ENCODE measurements around the gene PCGF5. TPM values are rescaled to one million over a fixed set of nuclear protein-coding genes. Genes with fewer than 3 reads are reported as not detected.
A peak's percentile ranks its signal among the peaks of the same experiment; 100 is the strongest.

Gene PCGF5
- total and polyA plus RNA-seq, 10 of the 15 experiments (the other 5 are each of a cell fraction or from before 2014, with no cell fraction given), result 33.2 to 79.7 (median 50.7) TPM

DNA sequence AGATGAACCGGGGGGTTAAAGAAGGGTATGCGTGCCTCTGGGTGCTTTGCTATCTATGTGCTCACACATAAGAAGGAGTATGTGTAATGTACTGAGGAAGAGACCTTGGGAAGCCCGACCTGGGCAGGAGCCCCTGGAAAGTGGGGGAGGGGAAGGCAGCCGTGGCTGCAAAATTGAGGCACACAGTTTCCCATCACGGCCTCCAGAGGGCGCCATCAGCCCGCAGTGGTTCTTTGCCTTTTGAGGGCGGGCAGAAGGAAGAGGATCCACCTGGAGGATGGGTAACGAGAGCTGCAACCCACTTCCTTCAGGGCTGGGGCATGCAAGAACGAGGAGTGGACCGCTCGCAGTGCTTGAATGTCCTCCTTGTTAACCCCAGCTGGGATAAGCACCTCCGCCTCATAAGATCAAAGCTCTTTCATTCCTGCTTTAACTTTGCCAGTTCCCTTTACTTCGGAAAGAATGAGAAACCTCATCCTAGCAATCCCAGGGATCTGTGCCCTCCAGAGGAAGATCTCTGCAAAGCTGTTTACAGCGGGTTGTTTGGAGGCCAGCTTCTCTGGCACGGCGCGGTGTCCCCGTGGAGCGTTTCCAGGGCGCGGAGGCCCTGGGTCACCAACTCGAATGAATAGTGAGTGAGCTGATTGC is 77.9 kb downstream of the PCGF5 start (continued):
- TF ChIP-seq ASH2L (IDR thresholded peaks at IDR 0.05; ENCODE audit: borderline replicate concordance, low read depth), result no peak
- peak; percentile 90 to 97 (median 90) for TF ChIP-seq CTCF (IDR thresholded peaks at IDR 0.05 in 2 of 3, conservative IDR thresholded peaks at IDR 0.05 in 1 of 3; ENCODE audit: control insufficient read depth in 2 of 3, extremely low read depth in 1 of 3, insufficient read depth in 1 of 3, low read depth in 3 of 3, low read length in 3 of 3)
- peak; percentile 80 for TF ChIP-seq SMC3 (IDR thresholded peaks at IDR 0.05; ENCODE audit: borderline replicate concordance, low read length)
- no peak for TF ChIP-seq NFIC (IDR thresholded peaks at IDR 0.05; ENCODE audit: low read depth, low read length)
- no peak for TF ChIP-seq RAD51 (IDR thresholded peaks at IDR 0.05)
- TF ChIP-seq PKNOX1 (IDR thresholded peaks at IDR 0.05), result peak; percentile 10; the same call in 1 of the 2 replicates
- TF ChIP-seq ATF3 (IDR thresholded peaks at IDR 0.05; ENCODE audit: borderline replicate concordance, extremely low read depth, low read depth, low read length), result no peak
- TF ChIP-seq YY1 (IDR thresholded peaks at IDR 0.05; ENCODE audit: low read depth, low read length), result peak; percentile 64; the same call in 1 of the 2 replicates
- TF ChIP-seq, protein P1, sequence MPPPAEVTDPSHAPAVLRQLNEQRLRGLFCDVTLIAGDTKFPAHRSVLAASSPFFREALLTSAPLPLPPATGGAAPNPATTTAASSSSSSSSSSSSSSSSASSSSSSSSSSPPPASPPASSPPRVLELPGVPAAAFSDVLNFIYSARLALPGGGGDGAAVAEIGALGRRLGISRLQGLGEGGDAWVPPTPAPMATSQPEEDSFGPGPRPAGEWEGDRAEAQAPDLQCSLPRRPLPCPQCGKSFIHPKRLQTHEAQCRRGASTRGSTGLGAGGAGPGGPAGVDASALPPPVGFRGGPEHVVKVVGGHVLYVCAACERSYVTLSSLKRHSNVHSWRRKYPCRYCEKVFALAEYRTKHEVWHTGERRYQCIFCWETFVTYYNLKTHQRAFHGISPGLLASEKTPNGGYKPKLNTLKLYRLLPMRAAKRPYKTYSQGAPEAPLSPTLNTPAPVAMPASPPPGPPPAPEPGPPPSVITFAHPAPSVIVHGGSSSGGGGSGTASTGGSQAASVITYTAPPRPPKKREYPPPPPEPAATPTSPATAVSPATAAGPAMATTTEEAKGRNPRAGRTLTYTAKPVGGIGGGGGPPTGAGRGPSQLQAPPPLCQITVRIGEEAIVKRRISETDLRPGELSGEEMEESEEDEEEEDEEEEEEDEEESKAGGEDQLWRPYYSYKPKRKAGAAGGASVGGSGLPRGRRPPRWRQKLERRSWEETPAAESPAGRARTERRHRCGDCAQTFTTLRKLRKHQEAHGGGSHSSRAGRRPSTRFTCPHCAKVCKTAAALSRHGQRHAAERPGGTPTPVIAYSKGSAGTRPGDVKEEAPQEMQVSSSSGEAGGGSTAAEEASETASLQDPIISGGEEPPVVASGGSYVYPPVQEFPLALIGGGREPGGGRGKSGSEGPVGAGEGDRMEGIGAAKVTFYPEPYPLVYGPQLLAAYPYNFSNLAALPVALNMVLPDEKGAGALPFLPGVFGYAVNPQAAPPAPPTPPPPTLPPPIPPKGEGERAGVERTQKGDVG (CRISPR knock-in tag; IDR thresholded peaks at IDR 0.05), result no peak
- peak; percentile 47; the same call in 1 of the 2 replicates for TF ChIP-seq EED (IDR thresholded peaks at IDR 0.05; ENCODE audit: low read depth)
- 0 out of 2 replicates have a peak, but pooled peaks have one; percentile 38 for TF ChIP-seq TCF12 (IDR thresholded peaks at IDR 0.05; ENCODE audit: low read depth, low read length)
- no peak for TF ChIP-seq CREM (IDR thresholded peaks at IDR 0.05; ENCODE audit: low read depth)
- TF ChIP-seq NFYA (IDR thresholded peaks at IDR 0.05; ENCODE audit: borderline replicate concordance, low read depth, low read length), result no peak
- no peak for TF ChIP-seq ZNF384 (IDR thresholded peaks at IDR 0.05; ENCODE audit: borderline replicate concordance, low read depth, low read length)
- no peak for TF ChIP-seq CHD1 (IDR thresholded peaks at IDR 0.05; ENCODE audit: low read depth, low read length)
- no peak for TF ChIP-seq RBBP5 (conservative IDR thresholded peaks at IDR 0.05)
- no peak for TF ChIP-seq RELA (IDR thresholded peaks at IDR 0.05; ENCODE audit: borderline replicate concordance, partially characterized antibody)
- peak in 1 of 2 experiments; percentile 23; a peak in 1 of 4 replicates for TF ChIP-seq BHLHE40 (IDR thresholded peaks at IDR 0.05; ENCODE audit: borderline replicate concordance in 1 of 2, low read depth in 2 of 2, low read length in 1 of 2)
- peak; percentile 45; the same call in 1 of the 2 replicates for TF ChIP-seq FOXM1 (IDR thresholded peaks at IDR 0.05; ENCODE audit: low read depth, low read length)
- 0 out of 2 replicates have a peak, but pooled peaks have one; percentile 17 for TF ChIP-seq TCF3 (IDR thresholded peaks at IDR 0.05; ENCODE audit: borderline replicate concordance, insufficient read depth, low read depth, low read length)
- peak; percentile 53 for TF ChIP-seq RUNX3 (IDR thresholded peaks at IDR 0.05; ENCODE audit: low read length)
- peak; percentile 71; the same call in 1 of the 2 replicates for TF ChIP-seq CHD2 (IDR thresholded peaks at IDR 0.05; ENCODE audit: borderline replicate concordance, low read depth, low read length)
- TF ChIP-seq RB1 (IDR thresholded peaks at IDR 0.05; ENCODE audit: borderline replicate concordance), result 0 out of 2 replicates have a peak, but pooled peaks have one; percentile 40

Measured in GM12878 (cell line).